ENCODE results near the gene ACRV1.

GRCh38 chr11:125720781-125721180 lies 40.1 kb upstream of the ACRV1 start:
- TF ChIP-seq CTCF (IDR thresholded peaks at IDR 0.05): no peak
- TF ChIP-seq POLR2A (IDR thresholded peaks at IDR 0.05): no peak
